ENCODE measurements around the gene TBC1D22A.

Gene TBC1D22A

GRCh38 chr22:46852771-46853170, 90.3 kb downstream of the TBC1D22A start:
- in situ Hi-C loops (cut with HindIII; ENCODE audit: low sequenced_read_pairs) = no loop called here

DNA sequence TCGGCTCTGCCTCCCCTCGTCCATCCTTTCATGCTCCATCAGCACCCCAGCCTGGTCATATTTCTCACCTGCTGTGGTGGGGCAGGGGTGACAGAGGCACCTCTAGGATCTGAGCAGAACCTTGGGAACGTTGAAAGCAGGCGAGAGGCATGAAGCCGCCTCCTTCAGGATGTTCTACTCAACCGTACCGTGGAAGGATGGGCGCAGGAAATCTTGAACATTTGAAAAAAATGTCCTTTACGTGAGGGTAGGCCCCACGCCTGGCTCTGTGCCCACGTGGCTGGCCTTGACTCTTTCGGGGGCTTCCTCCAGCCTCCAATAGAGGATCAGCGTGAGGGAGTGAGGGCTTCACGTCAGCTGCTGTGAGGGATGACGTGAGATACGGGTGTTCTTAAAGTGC, 90.7 kb downstream of the TBC1D22A start:
- in situ Hi-C loops (cut with HindIII; ENCODE audit: low sequenced_read_pairs) = no loop called here

DNA sequence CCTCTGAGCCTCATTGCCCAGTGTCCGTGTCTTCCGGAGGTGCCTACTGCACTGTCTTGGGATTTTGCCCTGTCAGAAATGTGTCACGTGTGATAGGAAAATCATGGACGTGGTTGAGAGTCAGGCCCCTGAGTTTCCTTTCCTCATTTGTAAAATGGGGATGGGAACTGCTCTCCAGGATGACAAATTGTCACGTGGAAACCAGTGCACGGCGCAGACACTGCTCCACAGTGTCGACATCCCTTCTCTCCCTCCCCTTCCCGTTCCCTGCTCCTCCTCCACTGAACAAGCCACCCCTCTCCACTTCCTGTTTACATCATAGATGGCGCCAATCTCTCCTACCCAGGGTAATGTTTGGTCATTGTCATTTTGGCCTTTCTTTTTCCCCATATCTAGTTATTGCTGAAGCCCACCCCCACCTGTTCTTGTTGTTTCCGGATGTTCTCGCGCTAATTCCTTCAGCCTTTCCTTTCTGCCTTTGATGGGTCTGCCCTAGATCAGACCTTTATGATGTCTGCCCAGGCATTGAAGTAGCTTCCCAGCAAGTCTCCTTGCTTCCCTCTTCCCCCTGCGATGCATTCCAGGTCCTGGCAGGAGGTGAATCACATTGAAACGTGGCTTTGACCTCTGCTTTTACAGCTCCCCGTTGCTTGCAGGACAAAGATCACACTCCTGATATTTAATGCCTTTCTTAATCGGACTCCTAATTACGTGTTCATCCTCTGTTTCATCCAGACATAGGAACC, 91.8 kb downstream of the TBC1D22A start:
- in situ Hi-C loops (cut with HindIII; ENCODE audit: low sequenced_read_pairs) = no loop called here

- in situ Hi-C loops (cut with HindIII; ENCODE audit: low sequenced_read_pairs) = no loop called here
These were observed 93.2 kb downstream of the TBC1D22A start for GRCh38 chr22:46855681-46856080.

DNA sequence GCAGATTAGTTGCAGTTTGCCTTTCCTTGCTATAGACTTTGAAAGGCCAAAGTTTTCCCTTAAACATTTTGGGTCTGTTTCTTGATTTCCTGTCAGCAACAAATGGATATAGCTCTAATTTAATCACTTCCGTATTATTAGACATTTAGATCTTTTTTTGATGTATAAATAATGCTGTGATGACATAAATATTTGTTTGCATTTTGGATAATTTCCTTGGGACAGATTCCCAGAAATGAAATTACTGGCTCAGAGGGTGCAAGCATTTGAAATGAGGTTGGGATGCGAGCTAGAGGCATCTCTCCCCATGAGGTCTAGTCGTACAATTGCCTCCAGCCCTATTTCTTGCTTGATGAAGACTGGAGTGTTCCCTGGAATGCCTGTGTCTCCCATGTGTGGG, 94.2 kb downstream of the TBC1D22A start:
- in situ Hi-C loops (cut with HindIII; ENCODE audit: low sequenced_read_pairs) = no loop called here

- in situ Hi-C loops (cut with HindIII; ENCODE audit: low sequenced_read_pairs) = no loop called here
These were observed 94.9 kb downstream of the TBC1D22A start for GRCh38 chr22:46857142-46857884.

DNA sequence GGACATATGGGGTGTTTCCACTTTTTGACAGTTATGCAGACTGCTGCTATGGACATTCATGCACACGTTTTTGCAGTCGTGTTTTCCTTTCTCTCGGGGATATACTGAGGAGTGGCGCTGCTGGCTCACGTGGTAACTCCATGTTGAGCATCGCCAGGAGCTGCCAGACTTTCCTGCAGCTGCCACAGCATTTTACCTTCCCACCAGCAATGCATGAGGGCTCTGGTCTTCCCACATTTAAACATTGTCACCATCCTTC, 95.4 kb downstream of the TBC1D22A start:
- in situ Hi-C loops (cut with HindIII; ENCODE audit: low sequenced_read_pairs) = no loop called here

GRCh38 chr22:46858181-46858771, 95.8 kb downstream of the TBC1D22A start:
- in situ Hi-C loops (cut with HindIII; ENCODE audit: low sequenced_read_pairs) = no loop called here

GRCh38 chr22:46860562-46860961, 98.1 kb downstream of the TBC1D22A start:
- in situ Hi-C loops (cut with HindIII; ENCODE audit: low sequenced_read_pairs) = no loop called here

DNA sequence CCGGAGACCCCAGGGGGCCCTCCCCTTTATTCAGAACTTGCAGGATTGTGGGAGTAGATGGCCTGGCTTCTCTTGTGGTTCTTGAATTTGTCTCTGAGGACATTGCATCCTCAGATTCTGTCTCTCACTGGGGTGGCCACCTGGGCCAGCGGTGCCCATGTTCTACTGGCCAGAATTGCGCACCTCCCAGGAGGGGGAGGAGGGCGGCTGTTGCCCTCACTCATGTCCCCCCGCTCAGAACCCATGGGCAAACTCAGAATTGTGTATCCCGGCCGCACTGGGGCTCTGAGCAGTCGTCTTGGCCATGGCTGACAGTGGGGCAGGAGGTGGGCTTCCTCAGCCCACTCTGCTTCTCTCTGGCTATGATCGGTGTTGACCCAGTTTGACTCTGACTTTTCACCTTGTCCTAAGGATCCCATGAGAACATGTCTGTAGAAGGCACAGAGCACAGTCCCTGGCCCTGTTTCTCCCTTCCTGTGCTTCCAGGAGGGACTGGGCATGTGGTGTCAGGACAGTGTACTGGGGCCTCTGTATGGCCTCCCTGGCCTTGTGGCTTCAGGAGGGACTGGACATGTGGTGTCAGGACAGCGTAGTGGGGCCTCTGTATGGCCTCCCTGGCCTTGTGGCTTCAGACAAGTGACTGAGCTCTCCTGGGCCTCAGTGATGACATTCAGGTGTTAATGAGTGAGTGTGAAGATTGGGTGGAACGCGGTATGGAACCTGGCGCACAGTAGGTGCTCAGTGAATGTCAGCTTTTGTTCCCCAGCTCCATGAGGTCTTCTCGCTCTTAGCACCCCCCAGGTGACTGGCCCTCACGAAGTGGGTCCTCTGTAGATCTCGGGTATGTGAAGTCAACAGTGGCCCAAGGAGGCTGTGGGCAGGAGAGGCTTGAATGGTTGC, 99.3 kb downstream of the TBC1D22A start:
- in situ Hi-C loops (cut with HindIII; ENCODE audit: low sequenced_read_pairs) = no loop called here

- in situ Hi-C loops (cut with HindIII; ENCODE audit: low sequenced_read_pairs) = no loop called here
These were observed 100.2 kb downstream of the TBC1D22A start for GRCh38 chr22:46862418-46863324.

DNA sequence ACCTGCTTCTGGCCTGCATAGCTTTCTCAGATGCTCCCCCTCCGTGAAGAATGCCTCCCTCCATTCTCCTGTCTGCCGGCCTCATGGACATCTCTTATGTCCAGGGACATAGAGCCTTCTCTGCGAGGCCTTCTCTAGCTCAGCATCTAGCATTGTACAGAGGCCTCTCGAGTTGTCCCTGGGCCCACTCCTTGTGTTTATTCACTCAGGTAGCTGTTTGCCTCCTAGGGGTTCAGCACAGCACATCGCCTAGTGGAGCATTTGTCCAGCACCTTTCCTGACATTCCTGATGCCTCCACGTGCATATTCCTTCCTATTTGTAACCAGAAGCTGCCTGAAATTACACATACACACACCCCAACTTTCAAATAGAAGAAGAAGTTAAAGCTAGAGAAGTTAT, 101.3 kb downstream of the TBC1D22A start:
- in situ Hi-C loops (cut with HindIII; ENCODE audit: low sequenced_read_pairs) = no loop called here

- in situ Hi-C loops (cut with HindIII; ENCODE audit: low sequenced_read_pairs) = no loop called here
These were observed 102.0 kb downstream of the TBC1D22A start for GRCh38 chr22:46864314-46865051.

GRCh38 chr22:46865052-46865434, 102.6 kb downstream of the TBC1D22A start:
- in situ Hi-C loops (cut with HindIII; ENCODE audit: low sequenced_read_pairs) = no loop called here

DNA sequence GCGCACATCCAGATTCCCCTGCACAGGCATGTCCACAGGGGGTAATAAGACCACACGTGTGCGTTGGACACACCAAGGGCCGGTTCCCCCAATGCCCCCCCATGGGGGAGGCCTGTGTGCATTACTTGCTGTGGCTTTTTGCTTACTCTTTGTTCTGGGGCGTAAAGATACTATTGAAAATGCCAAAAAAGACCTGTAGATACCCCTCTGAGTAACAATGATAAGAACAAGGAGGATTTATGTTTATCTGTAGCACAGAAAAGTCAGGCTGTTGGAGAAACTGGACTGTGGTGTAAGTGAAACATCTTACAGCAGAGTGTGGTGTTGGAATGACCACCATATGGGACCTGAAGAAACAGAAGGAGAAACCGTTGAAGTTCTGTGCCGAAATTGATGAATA, 103.2 kb downstream of the TBC1D22A start:
- in situ Hi-C loops (cut with HindIII; ENCODE audit: low sequenced_read_pairs) = no loop called here

DNA sequence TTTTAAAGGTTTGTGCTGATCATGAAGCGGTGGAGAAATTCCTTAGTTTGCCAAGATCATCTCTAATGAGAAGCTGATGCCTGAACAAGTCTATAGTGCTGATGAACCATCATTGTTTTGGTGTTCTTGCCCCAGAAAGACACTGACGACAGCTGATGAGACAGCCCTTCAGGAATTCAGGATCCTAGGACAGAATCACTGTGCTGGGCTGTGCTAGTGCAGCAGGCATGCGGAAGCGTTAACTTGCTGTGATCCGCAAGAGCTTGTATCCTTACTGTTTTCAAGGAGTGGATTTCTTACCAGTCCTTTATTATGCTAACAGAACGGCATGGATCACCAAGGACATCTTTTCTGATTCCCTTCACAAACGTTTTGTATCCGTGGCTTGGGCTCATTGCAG, 104.1 kb downstream of the TBC1D22A start:
- in situ Hi-C loops (cut with HindIII; ENCODE audit: low sequenced_read_pairs) = no loop called here

- in situ Hi-C loops (cut with HindIII; ENCODE audit: low sequenced_read_pairs) = no loop called here
These were observed 104.7 kb downstream of the TBC1D22A start for GRCh38 chr22:46867106-46867505.

- in situ Hi-C loops (cut with HindIII; ENCODE audit: low sequenced_read_pairs) = no loop called here
These were observed 106.9 kb downstream of the TBC1D22A start for GRCh38 chr22:46869329-46869728.

DNA sequence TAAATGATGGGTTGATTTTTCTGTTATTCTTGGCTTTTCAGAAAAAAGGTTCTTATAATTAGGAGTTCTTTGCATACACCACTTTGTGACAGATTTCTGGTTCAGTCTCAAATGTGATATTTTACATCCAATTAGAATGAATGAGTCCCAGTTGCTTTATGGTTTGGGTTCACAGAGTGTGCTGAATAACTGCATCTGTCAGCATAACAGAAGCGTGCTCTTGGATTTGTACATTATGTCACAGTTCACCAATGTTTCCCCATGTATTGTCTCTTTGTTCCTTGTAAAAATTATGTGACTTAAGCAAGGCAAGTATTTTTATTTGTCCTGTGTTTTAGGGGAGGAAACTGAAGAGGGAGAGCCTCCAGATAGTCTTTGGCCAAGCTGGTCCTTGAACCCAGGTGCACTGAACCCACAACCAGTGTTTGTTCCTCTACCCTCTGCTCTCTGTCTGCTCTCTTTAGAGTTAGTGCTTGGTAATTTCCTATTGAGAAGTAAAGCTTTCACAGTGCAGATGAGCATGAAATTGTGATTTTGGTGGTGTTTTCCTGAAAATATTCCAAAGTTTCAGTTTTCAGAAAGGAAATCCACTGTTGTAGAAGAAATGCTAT, 107.5 kb downstream of the TBC1D22A start:
- in situ Hi-C loops (cut with HindIII; ENCODE audit: low sequenced_read_pairs) = no loop called here
